Measurements from ENCODE around the gene UPK1A. TPM values are rescaled to one million over a fixed set of nuclear protein-coding genes. Genes with fewer than 3 reads are reported as not detected.
A peak's percentile ranks its signal among the peaks of the same experiment; 100 is the strongest.

The UPK1A gene
- total RNA-seq, 1 experiment from 2014 or later: 0.69 TPM

DNA sequence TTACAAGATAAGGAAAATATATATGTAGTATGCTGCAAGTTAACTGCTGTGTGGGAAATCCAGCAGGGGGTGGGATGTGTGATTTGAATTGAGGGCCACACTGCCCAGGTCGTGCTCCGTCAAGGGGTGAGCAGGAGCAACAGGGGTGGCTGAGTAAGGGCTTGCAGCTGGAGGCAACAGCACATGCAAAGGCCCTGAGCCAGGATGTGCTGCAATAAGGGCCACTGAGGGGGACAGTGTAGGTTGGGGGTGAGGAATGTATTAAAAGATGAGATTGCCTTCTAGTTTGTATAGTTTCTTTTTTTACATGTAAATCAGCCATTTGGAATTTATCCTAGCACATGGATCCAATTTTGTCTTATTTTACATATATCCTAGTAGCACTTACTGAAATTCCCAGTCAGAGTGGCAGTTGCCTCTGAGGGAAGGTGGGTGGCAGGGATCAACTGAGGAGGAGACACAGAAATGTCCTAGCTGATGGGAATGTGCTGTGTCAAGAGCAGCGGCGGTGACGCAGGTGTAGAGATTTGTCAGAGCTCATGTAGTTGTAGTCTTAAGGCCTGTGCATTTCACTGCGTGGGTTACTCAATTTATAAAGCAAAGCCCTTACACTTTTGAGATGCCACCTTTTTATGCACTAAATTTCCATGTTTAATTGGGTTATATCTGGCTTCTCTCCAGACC, 42.8 kb upstream of the UPK1A start:
- no peak for ATAC-seq
- H3K9me3 ChIP-seq (ENCODE audit: control insufficient read depth in 1 of 2, insufficient read depth in 1 of 2, low read depth in 1 of 2, low read length in 2 of 2): no peaks in the 10 kb centered on the region

GRCh38 chr19:35628264-35628564, 38.1 kb upstream of the UPK1A start:
- CTCF ChIA-PET: no interaction called here
- DNase-seq (ENCODE audit: low read depth, low spot score) (no peak), ATAC-seq (no peak)
- Histone ChIP-seq H3K4me1 (ENCODE audit: control insufficient read depth in 1 of 2, insufficient read depth in 2 of 2, low read length in 2 of 2) (peaks cover 7 to 9% of the 10 kb centered on the region in 2 experiments; a peak in 3 of 4 replicates), H2AFZ (ENCODE audit: low read depth, low read length, poor library complexity, severe bottlenecking) (no peak overlapping the region), H3K4me3 (replicated peaks in 1 of 2; ENCODE audit: low read depth in 1 of 2, low read length in 2 of 2) (peak overlapping the region; percentile 89 to 97), H3K27ac (ENCODE audit: low read depth, low read length) (peak overlapping the region; percentile 73), H3K9me3 (ENCODE audit: control insufficient read depth in 1 of 2, insufficient read depth in 1 of 2, low read depth in 1 of 2, low read length in 2 of 2) (no peaks in the 10 kb centered on the region), H3K36me3 (ENCODE audit: control insufficient read depth in 1 of 2, insufficient read depth in 2 of 2, low read length in 2 of 2) (peaks cover 18 to 21% of the 10 kb centered on the region in 2 experiments; a peak in 3 of 4 replicates), H3K4me2 (ENCODE audit: low read length) (peak overlapping the region; percentile 98), H3K9ac (ENCODE audit: low read length) (peak overlapping the region; percentile 92), H3K9me2 (ENCODE audit: insufficient read depth) (no peaks in the 10 kb centered on the region), H3K27me3 (ENCODE audit: insufficient read depth, low read length) (no peaks in the 10 kb centered on the region), H3K79me2 (ENCODE audit: insufficient read depth, low read length) (peaks cover 14% of the 10 kb centered on the region), H4K20me1 (ENCODE audit: insufficient read depth) (no peaks in the 10 kb centered on the region)
- POLR2A ChIA-PET: no interaction called here
- intact Hi-C loops (cut with micrococcal nuclease): no loop called here
- TSS peak; percentile 99 for BruUV-seq (replicated peaks)
- RAD21 ChIA-PET (ENCODE audit: low non-redundant PET in 1 of 2, low total read pairs in 2 of 2, uncharacterized antibody in 2 of 2, unreplicated experiment in 2 of 2): no interaction called here
- TF ChIP-seq, protein P1, sequence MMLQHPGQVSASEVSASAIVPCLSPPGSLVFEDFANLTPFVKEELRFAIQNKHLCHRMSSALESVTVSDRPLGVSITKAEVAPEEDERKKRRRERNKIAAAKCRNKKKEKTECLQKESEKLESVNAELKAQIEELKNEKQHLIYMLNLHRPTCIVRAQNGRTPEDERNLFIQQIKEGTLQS (IDR thresholded peaks at IDR 0.05): no peak
- TF ChIP-seq, protein P2, sequence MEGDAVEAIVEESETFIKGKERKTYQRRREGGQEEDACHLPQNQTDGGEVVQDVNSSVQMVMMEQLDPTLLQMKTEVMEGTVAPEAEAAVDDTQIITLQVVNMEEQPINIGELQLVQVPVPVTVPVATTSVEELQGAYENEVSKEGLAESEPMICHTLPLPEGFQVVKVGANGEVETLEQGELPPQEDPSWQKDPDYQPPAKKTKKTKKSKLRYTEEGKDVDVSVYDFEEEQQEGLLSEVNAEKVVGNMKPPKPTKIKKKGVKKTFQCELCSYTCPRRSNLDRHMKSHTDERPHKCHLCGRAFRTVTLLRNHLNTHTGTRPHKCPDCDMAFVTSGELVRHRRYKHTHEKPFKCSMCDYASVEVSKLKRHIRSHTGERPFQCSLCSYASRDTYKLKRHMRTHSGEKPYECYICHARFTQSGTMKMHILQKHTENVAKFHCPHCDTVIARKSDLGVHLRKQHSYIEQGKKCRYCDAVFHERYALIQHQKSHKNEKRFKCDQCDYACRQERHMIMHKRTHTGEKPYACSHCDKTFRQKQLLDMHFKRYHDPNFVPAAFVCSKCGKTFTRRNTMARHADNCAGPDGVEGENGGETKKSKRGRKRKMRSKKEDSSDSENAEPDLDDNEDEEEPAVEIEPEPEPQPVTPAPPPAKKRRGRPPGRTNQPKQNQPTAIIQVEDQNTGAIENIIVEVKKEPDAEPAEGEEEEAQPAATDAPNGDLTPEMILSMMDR (IDR thresholded peaks at IDR 0.05 in 2 of 3, conservative IDR thresholded peaks at IDR 0.05 in 1 of 3; ENCODE audit: borderline replicate concordance in 1 of 3, insufficient read depth in 1 of 3, low read depth in 2 of 3, low read length in 2 of 3): no peak
- TF ChIP-seq FOSL1 (IDR thresholded peaks at IDR 0.05; ENCODE audit: low read depth): no peak
- TF ChIP-seq YY1 (IDR thresholded peaks at IDR 0.05; ENCODE audit: extremely low read depth, insufficient replicate concordance, low read depth, low read length): no peak
- no peak for TF ChIP-seq JUND (IDR thresholded peaks at IDR 0.05)
- TF ChIP-seq CBX3 (IDR thresholded peaks at IDR 0.05; ENCODE audit: low read depth): no peak
- TF ChIP-seq ZNF274 (IDR thresholded peaks at IDR 0.05; ENCODE audit: low read depth, low read length): no peak
- TF ChIP-seq POLR2A (IDR thresholded peaks at IDR 0.05; ENCODE audit: borderline replicate concordance, extremely low read depth, insufficient read depth, insufficient read length): no peak
- TF ChIP-seq CEBPB (IDR thresholded peaks at IDR 0.05; ENCODE audit: low read depth): no peak
- no peak for TF ChIP-seq EGR1 (IDR thresholded peaks at IDR 0.05; ENCODE audit: low read depth)
- no peak for TF ChIP-seq SRF (IDR thresholded peaks at IDR 0.05; ENCODE audit: low read depth)
- no peak for TF ChIP-seq EZH2 (IDR thresholded peaks at IDR 0.05)
- TF ChIP-seq POLR2AphosphoS5 (IDR thresholded peaks at IDR 0.05; ENCODE audit: low read depth, low read length): no peak
- no peak for TF ChIP-seq RAD21 (IDR thresholded peaks at IDR 0.05; ENCODE audit: low read depth)
- no peak for TF ChIP-seq ZFX (IDR thresholded peaks at IDR 0.05)

More for the DNA sequence above, 42.8 kb upstream of the UPK1A start:
- DNase-seq (ENCODE audit: low read depth, low spot score): no peak
- Histone ChIP-seq H3K4me2 (ENCODE audit: low read length) (no peak overlapping the region), H3K36me3 (ENCODE audit: control insufficient read depth in 1 of 2, insufficient read depth in 2 of 2, low read length in 2 of 2) (no peaks in the 10 kb centered on the region; a peak in 2 of 4 replicates), H2AFZ (ENCODE audit: low read depth, low read length, poor library complexity, severe bottlenecking) (no peak overlapping the region), H3K9ac (ENCODE audit: low read length) (no peak overlapping the region), H3K4me3 (replicated peaks in 1 of 2; ENCODE audit: low read depth in 1 of 2, low read length in 2 of 2) (no peak overlapping the region), H4K20me1 (ENCODE audit: insufficient read depth) (no peaks in the 10 kb centered on the region), H3K4me1 (ENCODE audit: control insufficient read depth in 1 of 2, insufficient read depth in 2 of 2, low read length in 2 of 2) (peaks cover 3 to 7% of the 10 kb centered on the region in 2 experiments; a peak in 2 of 4 replicates), H3K79me2 (ENCODE audit: insufficient read depth, low read length) (no peaks in the 10 kb centered on the region), H3K9me2 (ENCODE audit: insufficient read depth) (no peaks in the 10 kb centered on the region), H3K27me3 (ENCODE audit: insufficient read depth, low read length) (no peaks in the 10 kb centered on the region), H3K27ac (ENCODE audit: low read depth, low read length) (no peak overlapping the region)
- no peak for TF ChIP-seq RAD21 (IDR thresholded peaks at IDR 0.05; ENCODE audit: low read depth)
- TF ChIP-seq, protein P3, sequence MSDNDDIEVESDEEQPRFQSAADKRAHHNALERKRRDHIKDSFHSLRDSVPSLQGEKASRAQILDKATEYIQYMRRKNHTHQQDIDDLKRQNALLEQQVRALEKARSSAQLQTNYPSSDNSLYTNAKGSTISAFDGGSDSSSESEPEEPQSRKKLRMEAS (IDR thresholded peaks at IDR 0.05): no peak
- CTCF ChIA-PET: no interaction called here
- intact Hi-C loops (cut with micrococcal nuclease): no loop called here
- BruUV-seq (replicated peaks): TSS peak; percentile 46
- POLR2A ChIA-PET: no interaction called here
- RAD21 ChIA-PET (ENCODE audit: low non-redundant PET in 1 of 2, low total read pairs in 2 of 2, uncharacterized antibody in 2 of 2, unreplicated experiment in 2 of 2): no interaction called here

All from HCT116 (cell line).